GM23248 (cell line): ENCODE data around the gene IPO4. TPM values are rescaled to one million over a fixed set of nuclear protein-coding genes. Genes with fewer than 3 reads are reported as not detected.

ENCODE experiments used
- DNase-seq: peaks from one replicate; pipeline ENCODE4 v3.0.0-alpha.2; 2015
- H2AFZ ChIP-seq: fragments of 200-600 bp; sonication (generic); 2 replicates; pipeline ENCODE4 v1.6.1; 2016; ENCODE audit warnings: antibody characterized with exemption
- H3F3A ChIP-seq: fragments of 200-600 bp; sonication (generic); 2 replicates; pipeline ENCODE4 v1.6.1; 2016; ENCODE audit warnings: mild to moderate bottlenecking, antibody characterized with exemption, mixed run types; ENCODE audit not compliant: insufficient read depth
- H3K27ac ChIP-seq: fragments of 200-600 bp; sonication (generic); 2 replicates; pipeline ENCODE4 v1.5.1; 2016; ENCODE audit warnings: mild to moderate bottlenecking
- H3K27me3 ChIP-seq: fragments of 200-600 bp; sonication (generic); replicated peaks from 2 replicates; pipeline ENCODE4 v1.6.1; 2016; ENCODE audit warnings: mild to moderate bottlenecking; ENCODE audit not compliant: insufficient read depth
- H3K36me3 ChIP-seq: fragments of 200-600 bp; sonication (generic); 2 replicates; pipeline ENCODE4 v1.6.1; 2016; ENCODE audit warnings: low read depth, mild to moderate bottlenecking
- H3K4me1 ChIP-seq: fragments of 200-600 bp; sonication (generic); 2 replicates; pipeline ENCODE4 v1.6.1; 2016; ENCODE audit warnings: mild to moderate bottlenecking; ENCODE audit not compliant: insufficient read depth
- H3K4me2 ChIP-seq: fragments of 200-600 bp; sonication (generic); one replicate; pipeline ENCODE4 v1.6.1; 2016; ENCODE audit warnings: mild to moderate bottlenecking; ENCODE audit not compliant: unreplicated experiment
- H3K4me3 ChIP-seq: fragments of 200-600 bp; sonication (generic); 2 replicates; pipeline ENCODE4 v1.5.1; 2016; ENCODE audit warnings: mild to moderate bottlenecking
- H3K79me2 ChIP-seq: fragments of 200-600 bp; sonication (generic); 2 replicates; pipeline ENCODE4 v1.6.1; 2016; ENCODE audit warnings: mild to moderate bottlenecking; ENCODE audit not compliant: insufficient read depth
- H3K9ac ChIP-seq: fragments of 200-600 bp; sonication (generic); 2 replicates; pipeline ENCODE4 v1.6.1; 2016; ENCODE audit warnings: mild to moderate bottlenecking
- H3K9me2 ChIP-seq: fragments of 200-600 bp; sonication (generic); 2 replicates; pipeline ENCODE4 v1.6.1; 2016; ENCODE audit warnings: mixed run types, mild to moderate bottlenecking, moderate library complexity; ENCODE audit not compliant: insufficient read depth
- H3K9me3 ChIP-seq: fragments of 200-600 bp; sonication (generic); one replicate; pipeline ENCODE4 v1.6.1; 2017; ENCODE audit warnings: low read depth
- H4K20me1 ChIP-seq: fragments of 200-600 bp; sonication (generic); 2 replicates; pipeline ENCODE4 v1.6.0; 2016; ENCODE audit not compliant: insufficient read depth
- EZH2 ChIP-seq: fragments of 200-600 bp; sonication (generic); IDR thresholded peaks from 2 replicates; pipeline ENCODE4 v1.6.1; 2018; ENCODE audit warnings: antibody characterized with exemption, mild to moderate bottlenecking; ENCODE audit not compliant: insufficient read depth, poor library complexity, severe bottlenecking
- EZH2phosphoT487 ChIP-seq: fragments of 200-600 bp; sonication (generic); IDR thresholded peaks from 2 replicates; pipeline ENCODE4 v1.6.1; 2018; ENCODE audit warnings: antibody characterized with exemption, moderate library complexity, mild to moderate bottlenecking, low read depth; ENCODE audit not compliant: insufficient read depth
- WGBS, 2 experiments: methylation state at CpG; one replicate each; pipeline ENCODE4 v1.1.6; 2015 to 2017; ENCODE audit warnings: low lambda C conversion rate in 2 of 2, low coverage in 1 of 2; ENCODE audit errors: missing lambda C conversion rate in 2 of 2; 5-methylcytosine and 5-hydroxymethylcytosine counted together
- in situ Hi-C: fragments of 300-500 bp; cut with MboI; formaldehyde crosslinking; loops from 2 replicates; pipeline ENCODE4 v1.15.0; 2020
- polyA plus RNA-seq: library from polyadenylated mRNA; unstranded; fragments of >200 nt; fragmentation: Nextera tagmentation; extraction: Ambion mirVana; gene quantifications from 2 replicates; pipeline ENCODE4 v1.2.1, GENCODE V29; 2016
- total RNA-seq: library from RNA; depleted of rRNA; stranded (reverse); fragments of >200 nt; shearing (Covaris generic); gene quantifications from 2 replicates; pipeline ENCODE4 v1.2.3, GENCODE V29; 2014

The IPO4 gene
- total and polyA plus RNA-seq, 2 experiments from 2014 or later = 33.6 to 58.3 TPM

DNA sequence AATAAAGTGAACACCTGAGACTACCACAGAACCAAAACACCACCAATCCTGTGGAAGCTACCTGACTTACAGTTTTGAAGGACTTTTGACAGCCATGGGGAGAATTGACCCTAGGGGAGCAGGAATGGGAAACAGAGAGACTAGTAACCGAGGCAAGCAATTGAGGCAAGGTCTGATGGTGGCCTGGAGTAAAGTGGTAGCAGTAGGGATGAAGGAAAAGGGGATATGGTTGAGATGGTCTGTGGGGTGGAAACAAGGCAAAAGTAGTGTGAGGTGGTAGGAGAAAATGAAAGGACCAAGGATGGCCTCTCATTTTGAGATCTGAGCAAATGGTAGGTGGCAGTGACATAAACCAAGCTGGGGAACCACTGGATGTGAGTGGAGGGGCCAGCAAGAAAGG is 31.8 kb downstream of the IPO4 start:
- no peaks in the 10 kb centered on the region for H3K9me2 ChIP-seq
- no peak overlapping the region for H2AFZ ChIP-seq
- no peak for TF ChIP-seq EZH2
- TF ChIP-seq EZH2phosphoT487 = no peak
- no peaks in the 10 kb centered on the region for H3K4me1 ChIP-seq
- peaks cover 25% of the 10 kb centered on the region; the same call in 1 of the 2 replicates for H3F3A ChIP-seq
- in situ Hi-C loops = no loop called here
- H3K4me3 ChIP-seq = no peak overlapping the region
- 100% methylated on average over 1 of the region's 1 CpG for WGBS, 2 experiments
- H3K79me2 ChIP-seq = peaks cover 8% of the 10 kb centered on the region
- no peak overlapping the region for H3K9ac ChIP-seq
- DNase-seq = no peak
- H3K27ac ChIP-seq = no peak overlapping the region
- no peak overlapping the region for H3K4me2 ChIP-seq
- no peaks in the 10 kb centered on the region for H4K20me1 ChIP-seq
- H3K9me3 ChIP-seq = no peaks in the 10 kb centered on the region
- H3K27me3 ChIP-seq = no peaks in the 10 kb centered on the region
- H3K36me3 ChIP-seq = peaks cover 36% of the 10 kb centered on the region

DNA sequence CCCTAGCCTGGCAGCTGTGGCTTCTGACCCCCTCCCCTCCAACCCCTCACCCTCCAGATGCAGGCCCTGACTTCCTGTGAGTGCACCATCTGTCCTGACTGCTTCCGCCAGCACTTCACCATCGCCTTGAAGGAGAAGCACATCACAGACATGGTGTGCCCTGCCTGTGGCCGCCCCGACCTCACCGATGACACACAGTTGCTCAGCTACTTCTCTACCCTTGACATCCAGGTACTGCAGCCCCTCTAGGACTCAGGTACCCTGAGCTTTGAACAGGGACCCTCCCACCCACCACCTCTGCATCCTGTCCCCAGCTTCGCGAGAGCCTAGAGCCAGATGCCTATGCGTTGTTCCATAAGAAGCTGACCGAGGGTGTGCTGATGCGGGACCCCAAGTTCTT is 33.5 kb downstream of the IPO4 start:
- H3K36me3 ChIP-seq = peaks cover 31% of the 10 kb centered on the region
- no peaks in the 10 kb centered on the region for H4K20me1 ChIP-seq
- H3K79me2 ChIP-seq = peaks cover 6% of the 10 kb centered on the region
- no peak overlapping the region for H3K27ac ChIP-seq
- no peaks in the 10 kb centered on the region for H3K9me3 ChIP-seq
- H3K9ac ChIP-seq = no peak overlapping the region
- no peak for DNase-seq
- H3F3A ChIP-seq = peaks cover 15% of the 10 kb centered on the region; the same call in 1 of the 2 replicates
- H3K4me1 ChIP-seq = no peaks in the 10 kb centered on the region
- H3K27me3 ChIP-seq = no peaks in the 10 kb centered on the region
- TF ChIP-seq EZH2 = no peak
- TF ChIP-seq EZH2phosphoT487 = no peak
- 95 to 100% methylated on average over 10 of the region's 10 CpGs for WGBS, 2 experiments
- H3K4me2 ChIP-seq = no peak overlapping the region
- no peak overlapping the region for H2AFZ ChIP-seq
- in situ Hi-C loops = no loop called here
- H3K4me3 ChIP-seq = no peak overlapping the region
- H3K9me2 ChIP-seq = no peaks in the 10 kb centered on the region

DNA sequence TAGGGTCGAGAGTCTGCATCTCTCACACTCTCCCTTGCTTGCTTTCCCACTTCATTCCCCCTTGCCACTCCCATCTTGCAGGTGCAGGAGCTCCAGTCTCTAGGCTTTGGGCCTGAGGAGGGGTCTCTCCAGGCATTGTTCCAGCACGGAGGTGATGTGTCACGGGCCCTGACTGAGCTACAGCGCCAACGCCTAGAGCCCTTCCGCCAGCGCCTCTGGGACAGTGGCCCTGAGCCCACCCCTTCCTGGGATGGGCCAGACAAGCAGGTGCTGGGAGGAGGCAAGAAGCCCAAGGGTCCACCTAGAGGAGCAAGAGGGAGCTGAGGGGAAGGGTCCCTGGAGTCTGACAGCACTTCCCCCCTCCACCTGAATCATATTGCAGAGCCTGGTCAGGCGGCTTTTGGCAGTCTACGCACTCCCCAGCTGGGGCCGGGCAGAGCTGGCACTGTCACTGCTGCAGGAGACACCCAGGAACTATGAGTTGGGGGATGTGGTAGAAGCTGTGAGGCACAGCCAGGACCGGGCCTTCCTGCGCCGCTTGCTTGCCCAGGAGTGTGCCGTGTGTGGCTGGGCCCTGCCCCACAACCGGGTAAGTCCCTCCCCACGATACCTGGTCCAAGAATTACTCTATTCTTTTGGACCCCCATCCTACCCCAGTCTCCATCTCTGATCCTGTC is 37.1 kb downstream of the IPO4 start:
- peaks cover 39% of the 10 kb centered on the region for H3K36me3 ChIP-seq
- no peak overlapping the region for H3K4me3 ChIP-seq
- WGBS, 2 experiments = 85 to 87% methylated on average over 15 to 16 of the region's 16 CpGs

DNA sequence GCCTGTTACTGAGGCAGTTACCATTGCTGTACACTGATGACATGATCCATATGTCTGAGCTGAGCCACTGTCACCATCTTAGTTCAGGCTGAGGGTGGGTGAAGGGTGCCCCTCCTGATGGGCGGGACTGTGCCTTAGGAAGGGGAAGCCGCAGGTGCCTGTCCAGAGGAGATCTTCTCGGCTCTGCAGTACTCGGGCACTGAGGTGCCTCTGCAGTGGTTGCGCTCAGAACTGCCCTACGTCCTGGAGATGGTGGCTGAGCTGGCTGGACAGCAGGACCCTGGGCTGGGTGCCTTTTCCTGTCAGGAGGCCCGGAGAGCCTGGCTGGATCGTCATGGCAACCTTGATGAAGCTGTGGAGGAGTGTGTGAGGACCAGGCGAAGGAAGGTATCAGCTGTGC is 37.6 kb downstream of the IPO4 start:
- Histone ChIP-seq H3K4me2 (no peak overlapping the region), H3K9me2 (no peaks in the 10 kb centered on the region), H3K27me3 (no peaks in the 10 kb centered on the region), H3K79me2 (peaks cover 34% of the 10 kb centered on the region), H4K20me1 (no peaks in the 10 kb centered on the region), H3K27ac (no peak overlapping the region), H3K36me3 (peaks cover 34% of the 10 kb centered on the region), H2AFZ (no peak overlapping the region), H3K4me1 (peaks cover 6% of the 10 kb centered on the region; the same call in 1 of the 2 replicates), H3K4me3 (no peak overlapping the region), H3F3A (peaks cover 3% of the 10 kb centered on the region; the same call in 1 of the 2 replicates), H3K9ac (no peak overlapping the region), H3K9me3 (no peaks in the 10 kb centered on the region)
- no peak for DNase-seq
- WGBS, 2 experiments = 85 to 91% methylated on average over 9 of the region's 9 CpGs
- in situ Hi-C loops = no loop called here
- no peak for TF ChIP-seq EZH2
- TF ChIP-seq EZH2phosphoT487 = no peak

More for the DNA sequence above, 37.1 kb downstream of the IPO4 start:
- Histone ChIP-seq H2AFZ (no peak overlapping the region), H3K9me2 (no peaks in the 10 kb centered on the region), H3K27me3 (no peaks in the 10 kb centered on the region), H3K9me3 (no peaks in the 10 kb centered on the region), H3K4me2 (no peak overlapping the region), H4K20me1 (no peaks in the 10 kb centered on the region), H3K79me2 (peaks cover 34% of the 10 kb centered on the region), H3K9ac (no peak overlapping the region), H3K4me1 (0 out of 2 replicates have a peak, but pooled peaks cover 6% of the 10 kb centered on the region), H3F3A (no peaks in the 10 kb centered on the region), H3K27ac (no peak overlapping the region)
- DNase-seq = no peak
- TF ChIP-seq EZH2phosphoT487 (no peak), EZH2 (no peak)
- in situ Hi-C loops = no loop called here

DNA sequence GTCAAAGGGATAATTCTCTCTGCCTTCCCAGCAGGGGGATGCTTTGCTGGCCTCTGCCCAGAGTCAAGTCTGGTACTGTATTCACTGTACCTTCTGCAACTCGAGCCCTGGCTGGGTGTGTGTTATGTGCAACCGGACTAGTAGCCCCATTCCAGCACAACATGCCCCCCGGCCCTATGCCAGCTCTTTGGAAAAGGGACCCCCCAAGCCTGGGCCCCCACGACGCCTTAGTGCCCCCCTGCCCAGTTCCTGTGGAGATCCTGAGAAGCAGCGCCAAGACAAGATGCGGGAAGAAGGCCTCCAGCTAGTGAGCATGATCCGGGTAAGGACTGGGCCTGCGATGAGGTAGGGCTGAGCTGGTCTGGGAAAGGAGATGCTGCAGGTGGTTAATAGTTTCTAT is 38.0 kb downstream of the IPO4 start:
- H3K9me3 ChIP-seq = no peaks in the 10 kb centered on the region

More for the DNA sequence above, 38.0 kb downstream of the IPO4 start:
- Histone ChIP-seq H3K79me2 (peaks cover 37% of the 10 kb centered on the region), H3K9me2 (no peaks in the 10 kb centered on the region), H3K4me2 (no peak overlapping the region), H3K27ac (no peak overlapping the region), H3K4me1 (peaks cover 11% of the 10 kb centered on the region), H4K20me1 (no peaks in the 10 kb centered on the region), H3F3A (peaks cover 8% of the 10 kb centered on the region), H3K4me3 (no peak overlapping the region), H3K27me3 (no peaks in the 10 kb centered on the region), H3K36me3 (peaks cover 30% of the 10 kb centered on the region), H3K9ac (no peak overlapping the region), H2AFZ (no peak overlapping the region)
- WGBS, 2 experiments = 93 to 95% methylated on average over 9 of the region's 9 CpGs
- no peak for TF ChIP-seq EZH2phosphoT487
- no peak for TF ChIP-seq EZH2
- DNase-seq = no peak
- in situ Hi-C loops = no loop called here
